ENCODE data around the gene ARHGEF10L. TPM values are rescaled to one million over a fixed set of nuclear protein-coding genes. Genes with fewer than 3 reads are reported as not detected.
"Not testable (repeated sequence)": the region's sequence is repeated elsewhere in the genome, so short reads cannot be mapped to it uniquely, and the experiment has no call there.

Gene ARHGEF10L, protein sequence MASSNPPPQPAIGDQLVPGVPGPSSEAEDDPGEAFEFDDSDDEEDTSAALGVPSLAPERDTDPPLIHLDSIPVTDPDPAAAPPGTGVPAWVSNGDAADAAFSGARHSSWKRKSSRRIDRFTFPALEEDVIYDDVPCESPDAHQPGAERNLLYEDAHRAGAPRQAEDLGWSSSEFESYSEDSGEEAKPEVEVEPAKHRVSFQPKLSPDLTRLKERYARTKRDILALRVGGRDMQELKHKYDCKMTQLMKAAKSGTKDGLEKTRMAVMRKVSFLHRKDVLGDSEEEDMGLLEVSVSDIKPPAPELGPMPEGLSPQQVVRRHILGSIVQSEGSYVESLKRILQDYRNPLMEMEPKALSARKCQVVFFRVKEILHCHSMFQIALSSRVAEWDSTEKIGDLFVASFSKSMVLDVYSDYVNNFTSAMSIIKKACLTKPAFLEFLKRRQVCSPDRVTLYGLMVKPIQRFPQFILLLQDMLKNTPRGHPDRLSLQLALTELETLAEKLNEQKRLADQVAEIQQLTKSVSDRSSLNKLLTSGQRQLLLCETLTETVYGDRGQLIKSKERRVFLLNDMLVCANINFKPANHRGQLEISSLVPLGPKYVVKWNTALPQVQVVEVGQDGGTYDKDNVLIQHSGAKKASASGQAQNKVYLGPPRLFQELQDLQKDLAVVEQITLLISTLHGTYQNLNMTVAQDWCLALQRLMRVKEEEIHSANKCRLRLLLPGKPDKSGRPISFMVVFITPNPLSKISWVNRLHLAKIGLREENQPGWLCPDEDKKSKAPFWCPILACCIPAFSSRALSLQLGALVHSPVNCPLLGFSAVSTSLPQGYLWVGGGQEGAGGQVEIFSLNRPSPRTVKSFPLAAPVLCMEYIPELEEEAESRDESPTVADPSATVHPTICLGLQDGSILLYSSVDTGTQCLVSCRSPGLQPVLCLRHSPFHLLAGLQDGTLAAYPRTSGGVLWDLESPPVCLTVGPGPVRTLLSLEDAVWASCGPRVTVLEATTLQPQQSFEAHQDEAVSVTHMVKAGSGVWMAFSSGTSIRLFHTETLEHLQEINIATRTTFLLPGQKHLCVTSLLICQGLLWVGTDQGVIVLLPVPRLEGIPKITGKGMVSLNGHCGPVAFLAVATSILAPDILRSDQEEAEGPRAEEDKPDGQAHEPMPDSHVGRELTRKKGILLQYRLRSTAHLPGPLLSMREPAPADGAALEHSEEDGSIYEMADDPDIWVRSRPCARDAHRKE (N-terminal part only)
- 10 to 100 TPM; 15.0 to 43.4 TPM for total RNA-seq
- 10 to 100 TPM; 23.8 to 24.9 TPM for polyA plus RNA-seq
- long read RNA-seq, donor 1, result 0 reads
- long read RNA-seq, donor 2, partial matches to known transcripts, result 0 of 1 reads
- long read RNA-seq, donor 2, other reads (novel, unspliced or antisense), result 0 of 1 reads
- long read RNA-seq, donor 3, result 0 reads
- long read RNA-seq, donor 4, result 0 reads
- long read RNA-seq, donor 5, partial matches to known transcripts, result 0 of 1 reads
- long read RNA-seq, donor 5, other reads (novel, unspliced or antisense), result 0 of 1 reads

DNA sequence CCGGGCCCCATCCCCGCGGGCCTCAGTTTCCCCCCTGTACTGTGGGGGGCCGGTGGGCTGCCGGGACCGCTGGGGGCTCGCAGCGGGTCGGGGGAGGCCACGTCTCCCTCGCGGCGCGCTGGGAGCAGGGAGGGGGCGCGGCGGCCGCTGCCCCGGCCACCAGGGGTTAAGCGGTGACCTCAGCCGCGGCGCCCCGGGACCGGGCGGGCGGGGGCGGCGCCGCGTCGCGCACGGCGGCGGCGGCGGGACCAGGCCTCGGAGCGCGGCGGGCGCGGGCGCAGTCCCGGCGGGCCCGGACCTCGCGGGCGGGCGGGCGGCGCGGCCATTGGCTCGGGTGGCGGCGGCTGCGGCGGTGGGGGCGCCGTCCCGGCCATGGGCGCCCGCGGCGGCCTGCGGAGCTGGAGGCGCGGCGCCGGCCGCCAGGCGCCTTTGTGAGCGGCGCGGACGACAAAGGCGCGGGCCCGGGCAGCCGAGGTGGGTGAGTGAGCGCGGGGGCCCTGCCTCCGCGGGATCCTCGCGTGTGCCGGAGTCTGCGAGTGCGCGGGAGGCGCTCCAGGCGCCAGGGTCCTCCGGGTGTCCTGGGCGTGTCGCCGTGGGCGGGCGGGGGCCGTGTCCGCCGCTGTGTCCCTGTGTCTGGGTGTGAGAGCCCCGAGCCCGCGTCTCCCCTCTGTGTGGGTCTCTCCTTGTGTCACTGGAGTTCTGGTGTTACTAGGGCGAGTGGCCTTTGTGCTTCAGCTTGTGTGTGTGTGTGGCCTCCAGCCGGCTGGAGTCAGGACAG, at the start of gene ARHGEF10L:
TSS of gene ARHGEF10L (plus strand) at position 222 of the 778 bp plus-strand sequence. CDS start 40,898 bp downstream, outside the sequence.
- H3K4me3 ChIP-seq, result peak within 1 kb of the TSS; percentile 52
- H3K36me3 ChIP-seq (ENCODE audit: control insufficient read depth in 4 of 4, insufficient read depth in 4 of 4, low read length in 4 of 4), result no peaks in the 10 kb centered on the region
- no peaks in the 10 kb centered on the region for H3K27me3 ChIP-seq (ENCODE audit: control insufficient read depth in 3 of 3, insufficient read depth in 3 of 3, low read length in 2 of 3)
- peaks cover 4 to 16% (median 7%) of the 10 kb centered on the region in 5 donors for H3K4me1 ChIP-seq (ENCODE audit: control insufficient read depth in 5 of 5, insufficient read depth in 5 of 5, low read length in 5 of 5)
- peak in 1 of 3 donors; percentile 36 for DNase-seq
- WGBS, 2 donors, result 1 to 3% methylated on average over 37 to 108 of the region's 108 CpGs
- H3K9ac ChIP-seq (ENCODE audit: insufficient read depth in 1 of 2, low read length in 2 of 2), result peak within 1 kb of the TSS; percentile 78 to 88
- no peak for ATAC-seq (ENCODE audit: insufficient read depth, low FRiP score)
- H3K9me3 ChIP-seq (ENCODE audit: control insufficient read depth in 4 of 4, insufficient read depth in 3 of 4, low read length in 3 of 4), result no peaks in the 10 kb centered on the region
- H3K27ac ChIP-seq (ENCODE audit: low read depth in 1 of 2, low read length in 1 of 2), result peak within 1 kb of the TSS; percentile 85 to 86
- TF ChIP-seq, protein P1, sequence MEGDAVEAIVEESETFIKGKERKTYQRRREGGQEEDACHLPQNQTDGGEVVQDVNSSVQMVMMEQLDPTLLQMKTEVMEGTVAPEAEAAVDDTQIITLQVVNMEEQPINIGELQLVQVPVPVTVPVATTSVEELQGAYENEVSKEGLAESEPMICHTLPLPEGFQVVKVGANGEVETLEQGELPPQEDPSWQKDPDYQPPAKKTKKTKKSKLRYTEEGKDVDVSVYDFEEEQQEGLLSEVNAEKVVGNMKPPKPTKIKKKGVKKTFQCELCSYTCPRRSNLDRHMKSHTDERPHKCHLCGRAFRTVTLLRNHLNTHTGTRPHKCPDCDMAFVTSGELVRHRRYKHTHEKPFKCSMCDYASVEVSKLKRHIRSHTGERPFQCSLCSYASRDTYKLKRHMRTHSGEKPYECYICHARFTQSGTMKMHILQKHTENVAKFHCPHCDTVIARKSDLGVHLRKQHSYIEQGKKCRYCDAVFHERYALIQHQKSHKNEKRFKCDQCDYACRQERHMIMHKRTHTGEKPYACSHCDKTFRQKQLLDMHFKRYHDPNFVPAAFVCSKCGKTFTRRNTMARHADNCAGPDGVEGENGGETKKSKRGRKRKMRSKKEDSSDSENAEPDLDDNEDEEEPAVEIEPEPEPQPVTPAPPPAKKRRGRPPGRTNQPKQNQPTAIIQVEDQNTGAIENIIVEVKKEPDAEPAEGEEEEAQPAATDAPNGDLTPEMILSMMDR (IDR thresholded peaks at IDR 0.05; ENCODE audit: control extremely low read depth, extremely low read depth), result no peak

DNA sequence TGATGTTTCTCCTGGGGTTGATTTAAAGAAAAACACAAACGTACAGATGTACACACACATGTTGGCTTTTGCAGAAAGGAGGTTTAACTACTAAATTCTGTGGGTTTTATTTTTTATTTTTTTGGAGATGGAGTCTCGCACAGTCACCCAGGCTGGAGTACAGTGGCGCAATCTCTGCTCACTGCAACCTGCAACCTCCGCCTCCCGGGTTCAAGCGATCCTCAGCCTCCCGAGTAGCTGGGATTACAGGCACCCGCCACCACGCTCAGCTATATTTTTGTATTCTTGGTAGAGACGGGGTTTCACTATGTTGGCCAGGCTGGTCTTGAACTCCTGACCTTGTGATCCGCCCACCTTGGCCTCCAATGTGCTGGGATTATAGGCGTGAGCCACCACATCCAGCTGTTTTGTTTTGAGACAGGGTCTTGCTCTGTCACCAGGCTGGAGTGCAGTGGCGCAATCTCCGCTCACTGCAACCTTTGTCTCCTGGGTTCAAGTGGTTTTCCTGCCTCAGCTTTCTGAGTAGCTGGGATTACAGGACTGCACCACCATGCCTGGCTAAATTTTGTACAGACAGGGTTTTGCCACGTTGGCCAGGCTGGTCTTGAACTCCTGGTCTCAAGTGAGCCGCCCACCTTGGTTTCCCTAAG, 49.6 kb upstream of the ARHGEF10L start:
- H3K9me3 ChIP-seq (ENCODE audit: control insufficient read depth in 4 of 4, insufficient read depth in 3 of 4, low read length in 3 of 4); ATAC-seq (ENCODE audit: insufficient read depth, low FRiP score); H3K4me3 ChIP-seq; H3K4me1 ChIP-seq (ENCODE audit: control insufficient read depth in 5 of 5, insufficient read depth in 5 of 5, low read length in 5 of 5); H3K36me3 ChIP-seq (ENCODE audit: control insufficient read depth in 4 of 4, insufficient read depth in 4 of 4, low read length in 4 of 4); DNase-seq; H3K27me3 ChIP-seq (ENCODE audit: control insufficient read depth in 3 of 3, insufficient read depth in 3 of 3, low read length in 2 of 3); H3K27ac ChIP-seq (ENCODE audit: low read depth in 1 of 2, low read length in 1 of 2); H3K9ac ChIP-seq (ENCODE audit: insufficient read depth in 1 of 2, low read length in 2 of 2): not testable (repeated sequence)
- WGBS, 2 donors, result 84 to 89% methylated on average over 16 of the region's 16 CpGs

DNA sequence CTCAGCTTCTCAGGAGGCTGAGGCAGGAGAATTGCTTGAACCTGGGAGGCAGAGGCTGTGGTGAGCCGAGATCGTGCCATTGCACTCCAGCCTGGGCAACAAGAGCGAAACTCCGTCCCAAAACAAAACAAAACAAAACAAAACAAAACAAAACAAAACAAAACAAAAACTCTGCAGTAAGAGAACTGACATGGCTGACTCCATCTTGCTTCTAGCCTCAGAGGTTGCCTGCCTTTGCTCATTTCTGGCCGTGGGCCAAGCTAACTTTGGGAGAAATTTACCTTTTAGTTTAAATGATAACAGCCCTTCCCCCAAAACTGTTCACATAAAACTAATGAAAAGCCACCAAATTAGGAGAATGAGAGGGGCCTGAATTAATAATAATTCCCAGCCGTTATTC, 48.8 kb upstream of the ARHGEF10L start:
- H3K4me1 ChIP-seq (ENCODE audit: control insufficient read depth in 5 of 5, insufficient read depth in 5 of 5, low read length in 5 of 5); ATAC-seq (ENCODE audit: insufficient read depth, low FRiP score); H3K27me3 ChIP-seq (ENCODE audit: control insufficient read depth in 3 of 3, insufficient read depth in 3 of 3, low read length in 2 of 3); H3K9ac ChIP-seq (ENCODE audit: insufficient read depth in 1 of 2, low read length in 2 of 2); H3K4me3 ChIP-seq; H3K27ac ChIP-seq (ENCODE audit: low read depth in 1 of 2, low read length in 1 of 2); H3K9me3 ChIP-seq (ENCODE audit: control insufficient read depth in 4 of 4, insufficient read depth in 3 of 4, low read length in 3 of 4); DNase-seq; H3K36me3 ChIP-seq (ENCODE audit: control insufficient read depth in 4 of 4, insufficient read depth in 4 of 4, low read length in 4 of 4): not testable (repeated sequence)
- WGBS, 2 donors, result 69 to 84% methylated on average over 6 of the region's 6 CpGs

Measured in lung (tissue), 16 donors.